Measurements from ENCODE around the gene PPFIA2. TPM values are rescaled to one million over a fixed set of nuclear protein-coding genes. Genes with fewer than 3 reads are reported as not detected.

PPFIA2 gene
- 107 TPM for total RNA-seq

DNA sequence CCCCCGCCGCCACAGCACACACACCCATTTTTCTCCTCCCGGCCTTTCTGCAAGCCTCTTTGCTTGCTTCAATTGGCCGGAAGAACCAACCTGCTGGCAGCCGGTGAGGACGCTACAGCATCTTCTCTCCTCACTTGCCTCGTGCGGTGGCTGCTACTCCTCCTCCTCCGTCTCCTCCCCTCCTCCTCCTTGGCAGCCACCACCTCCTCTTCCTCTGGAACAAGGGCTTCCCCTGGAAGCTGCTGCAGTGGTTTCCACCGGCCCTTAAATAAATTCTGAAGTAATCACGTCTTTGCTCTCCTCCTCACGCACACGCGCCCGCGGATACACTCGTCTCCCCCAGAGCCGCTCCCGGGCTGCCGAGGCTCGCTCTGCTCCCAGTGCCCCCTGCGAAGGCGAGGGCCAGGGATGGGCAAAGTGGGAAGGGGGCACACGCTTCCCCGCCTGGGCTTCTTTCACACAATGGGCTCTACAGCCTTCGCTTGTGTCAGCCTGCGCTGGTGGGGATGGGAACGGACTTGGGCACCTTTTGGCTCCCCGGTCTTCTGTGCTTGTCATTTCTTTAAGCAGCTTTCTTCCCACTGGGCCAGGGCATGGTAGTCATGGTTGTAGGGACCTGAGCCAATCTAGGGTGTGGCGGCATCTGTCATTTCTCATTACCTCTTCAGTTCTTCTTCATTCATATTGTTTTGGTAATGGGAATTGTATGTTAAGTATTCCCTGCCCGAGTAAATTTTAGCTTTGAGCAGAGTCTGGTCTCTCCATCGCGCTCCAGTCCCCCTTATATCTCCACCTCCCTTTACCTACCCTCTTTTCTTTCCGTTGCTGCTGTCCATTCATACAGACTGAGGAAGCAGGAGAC, at the start of gene PPFIA2:
Gene PPFIA2 (minus strand): TSS at position 161 of the 862 bp plus-strand sequence.

Measured in camera-type eye (tissue), 1 donor.